ENCODE results near the gene NUMA1.

NUMA1 gene, protein sequence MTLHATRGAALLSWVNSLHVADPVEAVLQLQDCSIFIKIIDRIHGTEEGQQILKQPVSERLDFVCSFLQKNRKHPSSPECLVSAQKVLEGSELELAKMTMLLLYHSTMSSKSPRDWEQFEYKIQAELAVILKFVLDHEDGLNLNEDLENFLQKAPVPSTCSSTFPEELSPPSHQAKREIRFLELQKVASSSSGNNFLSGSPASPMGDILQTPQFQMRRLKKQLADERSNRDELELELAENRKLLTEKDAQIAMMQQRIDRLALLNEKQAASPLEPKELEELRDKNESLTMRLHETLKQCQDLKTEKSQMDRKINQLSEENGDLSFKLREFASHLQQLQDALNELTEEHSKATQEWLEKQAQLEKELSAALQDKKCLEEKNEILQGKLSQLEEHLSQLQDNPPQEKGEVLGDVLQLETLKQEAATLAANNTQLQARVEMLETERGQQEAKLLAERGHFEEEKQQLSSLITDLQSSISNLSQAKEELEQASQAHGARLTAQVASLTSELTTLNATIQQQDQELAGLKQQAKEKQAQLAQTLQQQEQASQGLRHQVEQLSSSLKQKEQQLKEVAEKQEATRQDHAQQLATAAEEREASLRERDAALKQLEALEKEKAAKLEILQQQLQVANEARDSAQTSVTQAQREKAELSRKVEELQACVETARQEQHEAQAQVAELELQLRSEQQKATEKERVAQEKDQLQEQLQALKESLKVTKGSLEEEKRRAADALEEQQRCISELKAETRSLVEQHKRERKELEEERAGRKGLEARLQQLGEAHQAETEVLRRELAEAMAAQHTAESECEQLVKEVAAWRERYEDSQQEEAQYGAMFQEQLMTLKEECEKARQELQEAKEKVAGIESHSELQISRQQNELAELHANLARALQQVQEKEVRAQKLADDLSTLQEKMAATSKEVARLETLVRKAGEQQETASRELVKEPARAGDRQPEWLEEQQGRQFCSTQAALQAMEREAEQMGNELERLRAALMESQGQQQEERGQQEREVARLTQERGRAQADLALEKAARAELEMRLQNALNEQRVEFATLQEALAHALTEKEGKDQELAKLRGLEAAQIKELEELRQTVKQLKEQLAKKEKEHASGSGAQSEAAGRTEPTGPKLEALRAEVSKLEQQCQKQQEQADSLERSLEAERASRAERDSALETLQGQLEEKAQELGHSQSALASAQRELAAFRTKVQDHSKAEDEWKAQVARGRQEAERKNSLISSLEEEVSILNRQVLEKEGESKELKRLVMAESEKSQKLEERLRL (N-terminal part only)

DNA sequence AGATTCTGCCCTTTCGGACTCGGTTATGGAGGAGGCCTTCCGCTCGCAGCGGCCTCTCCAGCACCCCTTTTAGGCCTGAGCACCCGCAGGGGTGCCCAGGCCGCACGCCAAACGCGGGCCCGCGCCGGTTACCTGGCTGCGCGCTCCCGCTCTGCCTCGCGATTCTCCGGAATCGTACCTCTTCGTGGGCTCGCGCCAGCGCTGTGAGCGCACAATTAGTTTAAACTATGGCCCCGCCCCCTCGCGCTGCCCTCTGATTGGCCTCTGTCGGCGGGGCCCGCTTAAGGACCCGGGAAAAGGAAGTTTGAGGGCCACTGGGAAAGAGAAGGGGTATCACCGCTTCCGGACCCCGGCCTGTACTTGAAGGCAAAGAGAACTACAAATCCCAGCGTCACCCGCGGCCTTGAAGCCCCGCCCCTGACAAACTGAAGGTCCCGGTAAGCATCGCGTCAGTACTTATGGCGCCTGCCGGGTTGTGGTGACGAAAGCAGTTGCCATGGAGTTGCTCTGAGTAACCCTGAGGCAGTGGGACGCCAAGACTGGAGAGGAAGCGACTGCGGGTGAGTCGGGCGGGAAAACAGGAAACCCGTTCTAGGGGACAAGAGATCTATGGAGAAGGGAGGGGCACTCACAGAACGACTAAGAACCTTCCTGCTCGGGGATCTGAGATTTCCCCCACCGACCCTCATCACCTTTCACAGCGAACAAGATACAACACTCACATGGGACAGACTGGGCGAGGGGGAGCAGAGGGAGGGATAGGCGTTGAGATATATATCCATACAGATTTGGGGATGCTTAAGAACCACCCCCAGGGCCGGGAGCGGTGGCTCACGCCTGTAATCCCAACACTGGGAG, at the start of gene NUMA1, which contains the start of gene LRRC51:
Gene NUMA1, minus strand, starts transcription at position 217 of the 858 bp plus-strand sequence. CDS start 44,599 bp downstream, outside the sequence.
Gene LRRC51, plus strand, starts transcription at position 525 of the 858 bp plus-strand sequence. CDS start 8,234 bp downstream, outside the sequence.
- peak; percentile 100 for DNase-seq (ENCODE audit: low read depth)

DNA sequence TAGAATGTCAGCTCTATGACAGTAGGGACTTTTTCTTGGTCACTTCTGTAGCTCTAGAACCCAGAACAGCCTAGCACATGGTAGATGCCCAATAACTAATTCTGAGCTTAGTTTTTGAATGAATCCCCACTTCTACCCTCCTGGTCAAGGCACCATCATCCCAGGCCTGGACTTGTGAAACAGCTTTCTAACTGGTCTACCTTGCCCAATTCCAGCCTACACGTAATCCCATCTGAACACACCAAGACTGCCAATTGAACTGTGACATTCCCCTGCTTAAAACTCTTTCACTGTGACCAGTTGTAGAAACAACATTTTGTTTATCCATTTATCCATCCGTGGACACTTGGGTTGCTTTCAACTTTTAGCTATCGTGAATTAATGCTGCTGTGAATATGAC, 49.0 kb upstream of the NUMA1 start:
- DNase-seq (ENCODE audit: low read depth): no peak

DNA sequence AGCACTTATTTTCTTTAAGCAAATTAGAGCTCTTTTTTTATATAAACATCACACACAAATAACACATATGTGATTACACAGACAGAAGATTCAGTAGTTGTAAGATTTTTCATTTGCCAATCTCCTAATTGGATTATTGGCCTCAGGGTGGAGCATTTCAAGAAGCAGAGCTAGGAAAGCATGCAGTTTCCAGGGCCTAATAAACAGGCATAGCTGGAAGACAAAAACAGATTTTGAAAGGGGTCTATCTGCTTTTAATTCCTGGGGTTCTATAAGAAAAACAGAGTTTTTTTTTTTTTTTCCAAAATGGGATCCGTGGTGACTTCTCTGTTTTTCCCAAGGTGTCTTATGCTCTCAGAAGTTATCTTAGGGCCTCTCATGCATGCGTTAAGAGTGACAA, 47.6 kb upstream of the NUMA1 start:
- DNase-seq (ENCODE audit: low read depth): no peak

DNA sequence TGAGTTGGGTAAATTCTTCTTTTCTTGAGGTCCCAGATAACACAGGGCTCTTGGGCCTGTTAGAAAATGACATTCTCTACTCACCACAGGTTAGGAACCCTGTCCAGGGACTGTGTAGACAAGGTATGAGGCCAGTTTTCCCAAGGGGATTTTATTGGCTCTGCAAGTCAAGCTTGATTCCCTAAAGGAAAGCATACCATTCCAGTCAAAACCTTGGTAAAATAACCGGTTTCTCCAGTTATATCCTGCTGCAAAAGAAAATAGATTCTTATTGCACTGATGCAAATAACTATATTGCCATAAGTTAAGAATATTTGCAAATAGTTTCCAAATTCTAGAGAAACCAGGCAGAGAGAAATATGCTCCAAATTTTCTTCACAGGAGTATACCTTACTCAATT, 45.6 kb upstream of the NUMA1 start:
- no peak for DNase-seq (ENCODE audit: low read depth)

DNA sequence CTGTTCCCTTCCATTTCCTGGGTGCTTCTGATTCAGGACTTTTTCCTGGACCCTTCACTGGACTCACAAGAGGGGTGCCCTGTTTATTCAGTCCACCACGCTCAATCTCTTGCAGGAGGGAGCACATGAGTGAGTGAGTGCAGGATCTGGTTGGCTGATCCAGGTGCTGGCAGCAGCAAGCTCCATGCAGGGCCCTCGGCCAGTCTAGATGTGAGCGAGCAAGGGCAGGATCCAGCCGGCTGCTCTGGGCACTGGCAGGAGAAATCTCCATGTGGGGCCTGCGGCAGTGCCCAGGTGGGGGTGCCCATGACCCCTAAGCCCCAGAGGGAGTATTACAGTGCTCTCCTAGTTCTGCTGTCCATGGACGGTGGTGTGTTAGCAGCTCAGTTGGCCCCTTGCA, 43.7 kb upstream of the NUMA1 start:
- no peak for DNase-seq (ENCODE audit: low read depth)

DNA sequence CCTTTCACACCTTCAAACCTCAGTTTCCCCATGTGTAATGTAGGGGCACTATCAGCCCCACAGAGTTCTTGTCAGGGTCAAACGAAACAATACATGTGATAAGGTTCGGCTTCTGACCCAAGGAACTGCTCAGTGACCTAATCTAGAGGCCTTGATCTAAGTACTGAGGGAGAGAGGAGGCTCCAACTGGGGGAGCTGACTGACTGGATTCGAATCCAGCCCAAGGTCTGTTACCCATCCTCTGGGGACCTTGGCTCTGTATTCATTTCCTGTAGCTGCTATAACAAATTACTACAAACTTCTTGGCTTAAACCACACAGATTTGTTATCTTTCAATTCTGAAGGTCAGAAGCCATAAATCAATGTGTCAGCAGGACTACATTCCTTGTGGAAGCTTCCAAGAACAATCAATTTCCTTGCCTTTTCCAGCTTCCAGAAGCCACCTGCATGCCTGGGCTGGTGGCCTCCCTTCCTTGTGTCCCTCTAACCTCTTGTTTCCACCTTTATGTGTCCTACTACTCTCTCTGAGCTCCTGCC, 42.8 kb upstream of the NUMA1 start:
- no peak for DNase-seq (ENCODE audit: low read depth)

DNA sequence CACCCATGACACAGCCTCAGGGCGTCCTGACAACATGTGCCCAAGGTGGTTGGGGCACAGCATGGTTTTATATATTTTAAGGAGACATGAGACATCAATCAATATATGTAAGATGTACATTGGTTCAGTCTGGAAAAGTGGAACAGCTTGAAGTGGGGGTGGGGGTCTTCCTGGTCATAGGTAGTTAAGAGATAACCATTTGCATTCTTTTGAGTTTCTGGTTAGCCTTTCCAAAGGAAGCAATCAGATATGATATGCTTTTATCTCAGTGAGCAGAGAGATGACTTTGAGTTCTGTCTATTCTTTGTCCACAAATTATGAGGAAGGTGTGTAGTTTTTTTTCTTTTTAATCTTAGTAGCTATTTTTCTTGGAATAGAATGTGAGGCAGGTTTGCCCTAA, 42.3 kb upstream of the NUMA1 start:
- DNase-seq (ENCODE audit: low read depth): no peak

DNA sequence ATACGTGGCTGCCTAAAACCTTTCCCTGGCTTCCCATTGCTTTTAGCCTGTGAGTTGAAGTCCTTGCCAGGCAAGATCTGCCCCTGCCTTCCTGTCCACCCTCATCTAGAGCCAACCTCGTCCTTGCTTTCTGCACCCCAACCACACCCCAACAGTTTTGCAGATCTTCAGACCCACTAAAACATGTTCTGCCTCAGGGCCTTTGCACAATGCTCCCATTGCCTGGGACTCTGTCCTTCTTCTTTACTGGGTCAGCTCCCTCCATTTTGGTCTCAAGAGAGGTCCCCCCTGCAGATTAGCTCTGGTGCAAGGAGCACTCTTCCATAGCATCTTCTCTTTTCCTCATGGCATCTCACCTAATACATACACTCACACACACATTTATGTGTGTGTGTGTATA, 40.6 kb upstream of the NUMA1 start:
- no peak for DNase-seq (ENCODE audit: low read depth)

DNA sequence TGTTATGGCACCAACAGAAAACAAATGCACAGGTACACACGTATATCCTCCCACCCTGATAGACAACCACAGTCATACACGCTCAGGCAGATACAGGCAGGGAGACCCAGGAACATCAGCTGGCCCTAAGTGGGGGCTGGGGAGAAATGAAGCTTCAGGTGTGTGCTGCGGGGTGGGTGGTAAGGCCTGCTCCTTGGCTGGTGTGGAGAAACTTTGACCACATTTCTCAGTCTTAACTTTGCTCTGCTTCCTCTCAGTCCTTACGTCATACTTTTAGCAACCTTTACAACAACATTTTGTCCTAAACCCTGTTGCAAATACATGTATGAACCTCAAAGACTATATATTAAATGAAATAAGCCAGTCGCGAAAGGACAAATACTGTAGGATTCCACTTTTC, 38.9 kb upstream of the NUMA1 start:
- DNase-seq (ENCODE audit: low read depth): no peak

DNA sequence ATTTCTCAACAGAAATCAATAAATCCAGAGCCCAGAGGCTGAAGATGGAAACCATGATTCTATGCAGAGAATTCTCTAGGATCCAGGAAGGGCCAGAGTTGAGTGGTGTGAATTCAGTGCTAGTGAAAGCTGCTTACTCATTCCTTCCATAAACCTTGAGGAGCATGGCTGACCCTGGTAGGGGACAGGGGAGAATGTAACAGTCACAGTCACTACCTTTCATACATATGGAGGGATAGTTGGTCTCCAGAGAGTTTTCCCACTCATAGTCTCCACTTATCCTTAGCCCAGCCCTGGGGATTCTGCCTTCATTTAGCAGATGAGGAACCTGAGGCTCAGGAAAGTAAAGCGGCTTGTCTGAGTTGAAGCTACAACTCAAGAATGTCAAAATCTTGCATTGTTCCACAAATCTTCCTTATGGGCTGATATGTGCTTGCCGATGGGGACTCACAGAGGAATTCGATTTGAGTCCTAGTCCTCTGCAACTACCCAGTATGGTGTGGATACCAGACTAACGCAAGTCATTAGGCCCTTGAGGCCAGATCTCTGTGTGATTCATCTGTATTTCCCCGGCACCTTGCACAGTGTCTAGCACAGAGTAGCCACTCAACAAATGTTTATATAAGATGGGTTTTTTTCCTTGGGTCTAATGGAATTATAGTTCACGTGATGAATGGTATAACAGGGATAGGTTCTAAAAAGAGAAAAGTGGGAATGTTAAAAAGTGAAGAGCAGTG, 35.8 kb upstream of the NUMA1 start:
- no peak for DNase-seq (ENCODE audit: low read depth)

DNA sequence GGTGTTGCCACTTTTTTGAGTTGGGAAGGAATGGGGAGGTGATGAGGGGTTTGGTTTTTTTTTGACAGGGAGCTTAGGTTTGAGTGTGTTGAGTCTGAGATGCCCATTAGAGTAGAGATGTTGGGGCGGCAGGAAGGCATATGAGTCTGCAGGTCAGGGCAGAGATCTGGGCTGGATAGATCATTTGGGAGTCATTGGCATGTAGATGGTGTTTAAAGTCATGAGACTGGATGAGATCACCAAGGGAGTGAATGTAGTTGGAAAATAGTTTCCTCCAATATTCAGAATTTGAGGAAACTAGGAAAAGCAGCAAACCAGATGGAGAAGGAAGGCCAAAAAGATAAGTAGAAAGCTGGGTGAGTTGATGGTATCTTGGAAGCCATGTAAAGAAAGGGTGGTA, 34.2 kb upstream of the NUMA1 start:
- no peak for DNase-seq (ENCODE audit: low read depth)

DNA sequence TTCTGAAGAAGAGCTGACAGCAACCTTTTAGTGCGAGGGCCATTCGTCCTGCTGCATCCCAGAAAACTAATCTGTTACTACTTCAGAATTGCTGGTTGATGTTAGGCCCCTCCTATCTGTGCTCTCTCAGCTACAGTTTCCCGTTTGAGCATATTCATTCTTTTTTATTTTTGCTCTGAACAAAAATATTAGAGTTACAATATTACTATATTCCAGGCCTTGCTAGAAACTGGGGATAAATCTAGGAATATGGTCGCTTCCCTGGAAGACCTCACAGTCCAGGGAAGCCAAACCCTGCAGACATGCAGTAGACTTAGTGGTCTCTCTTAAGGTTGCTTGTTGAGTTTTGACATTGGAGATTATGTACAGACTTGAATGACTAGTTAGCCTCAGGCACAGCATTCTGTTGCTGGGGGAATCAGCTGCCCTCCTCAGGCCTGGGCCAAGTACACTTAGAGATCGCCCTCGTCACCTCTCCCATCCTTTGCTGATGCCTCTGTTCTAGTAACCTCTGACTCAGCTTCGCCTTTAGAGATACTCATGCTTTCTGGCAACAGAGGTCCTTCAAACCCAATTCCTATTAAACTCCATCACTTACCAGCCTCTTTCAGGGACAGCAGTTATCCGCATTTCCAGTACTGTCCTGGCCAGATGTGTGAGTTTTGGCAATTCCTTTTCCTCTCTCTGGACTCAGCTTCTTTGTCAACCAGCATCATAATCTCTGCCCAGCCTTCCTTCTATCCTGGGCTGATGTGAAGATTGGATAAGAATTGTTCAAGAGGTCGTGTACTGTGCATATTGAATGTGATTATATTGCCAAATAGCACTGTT, 32.9 kb upstream of the NUMA1 start:
- no peak for DNase-seq (ENCODE audit: low read depth)

DNA sequence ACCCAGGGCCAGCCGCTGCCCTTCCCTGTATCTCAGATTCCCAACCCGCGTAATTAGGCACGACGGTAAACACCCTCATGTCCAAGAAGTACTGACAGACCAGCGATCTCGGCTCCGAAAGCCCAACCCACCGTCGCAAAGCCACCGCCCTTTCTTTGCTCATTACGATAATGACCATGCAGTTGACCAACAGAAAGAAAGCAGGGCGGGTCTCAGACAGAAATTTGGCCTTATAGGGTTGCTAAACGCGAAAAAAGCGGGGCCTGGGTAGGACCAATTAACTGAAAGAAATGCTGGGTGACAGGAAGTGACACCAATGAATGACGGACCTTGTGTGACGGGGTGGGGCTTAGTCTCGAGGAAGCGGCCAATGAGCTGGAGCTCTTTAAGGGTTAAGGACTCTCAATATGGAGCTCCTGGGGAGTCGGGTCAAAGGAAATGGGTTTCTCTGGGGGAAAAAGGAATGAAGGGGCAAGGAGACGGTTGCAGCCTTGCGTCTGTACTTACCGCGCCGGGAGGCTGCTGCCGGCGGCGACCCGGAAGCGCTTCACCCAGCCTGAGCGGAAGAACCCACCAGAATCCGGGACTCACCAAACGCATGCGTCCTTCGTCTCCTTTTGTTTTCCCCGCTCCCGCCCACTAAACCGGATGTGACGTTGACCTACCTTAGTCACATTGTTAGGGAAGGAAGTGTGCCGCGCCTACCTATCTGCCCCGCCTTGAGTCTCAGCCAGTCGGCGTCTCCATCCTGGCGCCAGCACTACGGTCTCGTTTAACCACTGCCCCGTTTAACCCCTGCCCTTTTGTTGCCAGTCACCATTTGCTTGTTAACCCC, 32.0 kb upstream of the NUMA1 start, which contains the start of gene ANAPC15:
Gene ANAPC15, minus strand, starts transcription at position 553 of the 835 bp plus-strand sequence. CDS start 1,419 bp downstream, outside the sequence.
- DNase-seq (ENCODE audit: low read depth): peak; percentile 99

DNA sequence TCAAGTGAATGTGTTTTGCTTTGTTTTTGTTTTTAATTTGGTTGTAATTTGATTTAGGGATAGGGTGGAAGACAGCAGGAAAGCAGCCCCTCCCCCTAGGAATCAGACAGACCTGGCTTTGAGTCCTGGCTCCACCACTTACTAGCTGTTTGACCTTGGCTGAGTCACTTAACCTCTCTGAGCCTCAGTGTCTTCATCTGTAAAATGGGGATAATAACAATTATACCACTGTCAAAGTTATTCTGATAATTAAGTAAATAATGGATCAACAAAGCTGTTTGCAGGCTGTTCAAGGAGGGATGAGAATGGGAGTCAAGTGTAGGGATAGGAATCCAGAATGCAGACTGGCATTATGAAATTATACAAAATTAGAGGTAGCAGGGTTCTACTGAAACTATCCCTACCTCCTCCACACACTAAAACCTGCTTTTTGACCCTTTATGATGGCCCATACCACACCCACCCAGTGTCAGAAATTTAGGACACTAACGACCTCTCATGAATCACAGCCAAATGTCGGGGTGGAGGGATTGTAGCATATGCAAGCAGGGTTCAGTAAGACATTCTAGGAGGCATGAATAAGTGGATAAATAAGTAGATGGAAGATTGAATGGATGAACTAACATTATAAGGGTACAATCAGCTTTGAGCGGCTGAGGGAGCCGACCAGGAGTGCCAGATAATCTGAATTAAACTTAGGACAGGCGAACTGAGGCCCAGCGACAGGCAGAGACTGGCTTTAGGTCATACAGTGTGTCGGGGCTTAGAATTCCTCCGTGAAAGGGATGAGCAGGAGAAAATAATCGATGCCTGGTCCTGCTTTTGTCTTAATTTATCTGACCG, 31.2 kb upstream of the NUMA1 start:
- no peak for DNase-seq (ENCODE audit: low read depth)

DNA sequence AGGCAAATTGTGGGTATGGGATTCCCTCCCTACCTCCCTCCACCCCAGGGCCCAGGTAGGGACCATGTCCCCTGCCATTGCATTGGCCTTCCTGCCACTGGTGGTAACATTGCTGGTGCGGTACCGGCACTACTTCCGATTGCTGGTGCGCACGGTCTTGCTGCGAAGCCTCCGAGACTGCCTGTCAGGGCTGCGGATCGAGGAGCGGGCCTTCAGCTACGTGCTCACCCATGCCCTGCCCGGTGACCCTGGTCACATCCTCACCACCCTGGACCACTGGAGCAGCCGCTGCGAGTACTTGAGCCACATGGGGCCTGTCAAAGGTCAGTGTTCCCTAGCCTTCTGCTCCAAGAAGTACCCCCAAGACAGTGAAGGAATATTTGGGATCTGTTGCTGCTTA, 25.5 kb upstream of the NUMA1 start, which contains the start of gene TOMT:
Gene TOMT, plus strand, starts transcription at position 37 of the 400 bp plus-strand sequence. Its CDS starts 28 bp downstream, at position 65.
- DNase-seq (ENCODE audit: low read depth): no peak

DNA sequence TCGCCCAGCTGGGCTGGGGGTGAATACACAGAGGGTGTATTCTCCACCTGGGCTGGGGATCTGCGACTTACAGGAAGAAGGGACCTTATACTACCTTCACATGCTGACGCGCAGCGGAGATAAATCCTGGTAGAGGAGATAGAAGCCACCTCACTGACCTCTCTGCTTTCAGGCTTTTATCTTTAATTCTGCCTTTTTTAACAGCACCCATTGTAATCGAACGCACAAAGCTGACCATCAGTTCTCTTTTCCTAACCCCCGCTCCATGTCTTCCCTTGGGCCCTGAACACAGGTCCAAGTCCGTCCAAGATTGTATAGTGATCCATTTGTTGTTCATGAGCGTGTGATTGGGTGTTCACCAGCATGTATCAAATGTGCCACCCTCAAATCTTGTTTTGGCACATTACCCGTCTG, 23.4 kb upstream of the NUMA1 start:
- DNase-seq (ENCODE audit: low read depth): no peak
